ENCODE measurements around the gene KCNV2.

DNA sequence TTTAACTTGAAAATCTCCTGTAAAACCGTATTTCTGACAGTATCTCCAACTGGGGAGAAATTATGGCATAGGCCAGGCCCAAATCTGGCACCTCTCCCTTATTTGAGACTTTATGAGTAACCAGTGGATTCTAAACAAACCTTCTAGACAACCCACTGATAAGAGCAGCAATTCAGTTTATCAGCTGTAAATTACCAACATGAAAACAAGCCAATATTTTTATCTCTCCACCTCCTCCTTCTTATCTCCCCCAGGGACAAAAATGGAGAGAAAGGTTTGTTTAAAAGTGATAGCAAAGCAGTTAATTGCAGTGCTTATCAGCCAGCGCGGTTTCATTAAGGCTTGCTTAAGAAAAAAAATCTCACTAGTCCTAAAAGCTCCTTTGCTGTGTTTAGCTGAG is 53.8 kb downstream of the KCNV2 start:
- TF ChIP-seq, protein P1, sequence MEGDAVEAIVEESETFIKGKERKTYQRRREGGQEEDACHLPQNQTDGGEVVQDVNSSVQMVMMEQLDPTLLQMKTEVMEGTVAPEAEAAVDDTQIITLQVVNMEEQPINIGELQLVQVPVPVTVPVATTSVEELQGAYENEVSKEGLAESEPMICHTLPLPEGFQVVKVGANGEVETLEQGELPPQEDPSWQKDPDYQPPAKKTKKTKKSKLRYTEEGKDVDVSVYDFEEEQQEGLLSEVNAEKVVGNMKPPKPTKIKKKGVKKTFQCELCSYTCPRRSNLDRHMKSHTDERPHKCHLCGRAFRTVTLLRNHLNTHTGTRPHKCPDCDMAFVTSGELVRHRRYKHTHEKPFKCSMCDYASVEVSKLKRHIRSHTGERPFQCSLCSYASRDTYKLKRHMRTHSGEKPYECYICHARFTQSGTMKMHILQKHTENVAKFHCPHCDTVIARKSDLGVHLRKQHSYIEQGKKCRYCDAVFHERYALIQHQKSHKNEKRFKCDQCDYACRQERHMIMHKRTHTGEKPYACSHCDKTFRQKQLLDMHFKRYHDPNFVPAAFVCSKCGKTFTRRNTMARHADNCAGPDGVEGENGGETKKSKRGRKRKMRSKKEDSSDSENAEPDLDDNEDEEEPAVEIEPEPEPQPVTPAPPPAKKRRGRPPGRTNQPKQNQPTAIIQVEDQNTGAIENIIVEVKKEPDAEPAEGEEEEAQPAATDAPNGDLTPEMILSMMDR (IDR thresholded peaks at IDR 0.05; ENCODE audit: low read length), result no peak
- no peak for TF ChIP-seq EZH2 (IDR thresholded peaks at IDR 0.05; ENCODE audit: borderline replicate concordance, low read length)

All from OCI-LY1 (cell line).